ENCODE results near the gene PCTP.

Gene PCTP

GRCh38 chr17:55750750-55751657 is at the start of gene PCTP:
TSS of gene PCTP (plus strand) at chr17:55751051. CDS start at chr17:55751104, 53 bp downstream.
- DNase-seq (ENCODE audit: low spot score): peak; percentile 92

GRCh38 chr17:55702150-55702549 is 48.7 kb upstream of the PCTP start:
- no peak for DNase-seq (ENCODE audit: low spot score)

- DNase-seq (ENCODE audit: low spot score): no peak
Measured at GRCh38 chr17:55704401-55704800, 46.5 kb upstream of the PCTP start.

- DNase-seq (ENCODE audit: low spot score): no peak
Measured at GRCh38 chr17:55705847-55706246, 45.0 kb upstream of the PCTP start.

GRCh38 chr17:55706808-55707773 is 43.8 kb upstream of the PCTP start:
- DNase-seq (ENCODE audit: low spot score): no peak

- DNase-seq (ENCODE audit: low spot score): no peak
Measured at GRCh38 chr17:55708175-55708974, 42.5 kb upstream of the PCTP start.

- no peak for DNase-seq (ENCODE audit: low spot score)
Measured at GRCh38 chr17:55709440-55709839, 41.4 kb upstream of the PCTP start.

- no peak for DNase-seq (ENCODE audit: low spot score)
Measured at GRCh38 chr17:55709984-55710383, 40.9 kb upstream of the PCTP start.

GRCh38 chr17:55710410-55710809 is 40.4 kb upstream of the PCTP start:
- no peak for DNase-seq (ENCODE audit: low spot score)

GRCh38 chr17:55710829-55711496 is 39.9 kb upstream of the PCTP start:
- no peak for DNase-seq (ENCODE audit: low spot score)

- no peak for DNase-seq (ENCODE audit: low spot score)
Measured at GRCh38 chr17:55717432-55717831, 33.4 kb upstream of the PCTP start.

GRCh38 chr17:55717898-55718735 is 32.7 kb upstream of the PCTP start:
- peak; percentile 58 for DNase-seq (ENCODE audit: low spot score)

- no peak for DNase-seq (ENCODE audit: low spot score)
Measured at GRCh38 chr17:55720919-55721836, 29.7 kb upstream of the PCTP start.

GRCh38 chr17:55722016-55722736 is 28.7 kb upstream of the PCTP start:
- DNase-seq (ENCODE audit: low spot score): no peak

- no peak for DNase-seq (ENCODE audit: low spot score)
Measured at GRCh38 chr17:55722742-55723487, 27.9 kb upstream of the PCTP start, which contains the start of gene TMEM100. TSS of gene TMEM100 (minus strand) at chr17:55722864. CDS start at chr17:55721070, 1,794 bp downstream.

GRCh38 chr17:55723488-55723848 is 27.4 kb upstream of the PCTP start:
- DNase-seq (ENCODE audit: low spot score): no peak

- no peak for DNase-seq (ENCODE audit: low spot score)
Measured at GRCh38 chr17:55726440-55726839, 24.4 kb upstream of the PCTP start.

GRCh38 chr17:55727275-55727674 is 23.6 kb upstream of the PCTP start:
- no peak for DNase-seq (ENCODE audit: low spot score)

Measured in cerebellar cortex (tissue), 1 donor.